Measurements from ENCODE around the gene CAPN5. TPM values are rescaled to one million over a fixed set of nuclear protein-coding genes. Genes with fewer than 3 reads are reported as not detected.
A peak's percentile ranks its signal among the peaks of the same experiment; 100 is the strongest.

CAPN5 gene
- total RNA-seq, 2 experiments from 2014 or later, result 5.1 to 6.9 TPM

DNA sequence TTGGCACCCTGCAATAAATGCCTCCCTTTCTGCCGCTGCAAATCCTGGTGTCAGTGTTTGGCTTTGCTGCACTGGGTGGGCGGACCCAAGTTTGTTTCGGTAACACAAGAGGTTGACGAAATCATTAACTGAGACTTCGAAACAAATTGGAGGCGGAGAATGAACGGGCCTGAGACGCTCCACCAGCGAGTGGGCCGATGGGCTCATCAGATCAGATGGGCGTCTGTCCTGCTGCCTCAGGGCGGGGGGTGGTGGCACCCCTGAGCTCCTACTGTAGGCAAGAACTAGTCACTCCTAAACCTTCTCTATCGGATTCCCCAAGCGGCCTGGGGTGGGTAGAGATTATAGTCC, 918 bp upstream of the CAPN5 start:
- ATAC-seq (ENCODE audit: poor library complexity) (no peak), DNase-seq (peak in 2 of 14 experiments; percentile 25 to 26)
- H3K36me3 ChIP-seq (ENCODE audit: insufficient read depth, low read length), result no peaks in the 10 kb centered on the region
- Mint-ChIP-seq H3K9me3 (no peaks in the 10 kb centered on the region), H3K27ac (peak overlapping the region; percentile 71), H3K36me3 (ENCODE audit: low read depth) (no peaks in the 10 kb centered on the region), H3K27me3 (no peaks in the 10 kb centered on the region), H3K4me1 (ENCODE audit: low read depth) (peaks cover 16% of the 10 kb centered on the region), H3K4me3 (peak overlapping the region; percentile 92)
- no peak overlapping the region for H3K27ac ChIP-seq (ENCODE audit: low read depth in 1 of 2, low read length in 2 of 2)
- intact Hi-C loops (cut with DNase I, micrococcal nuclease), result loop anchor here (1.0 to 10.0 kb wide), 4 partner anchors 19 to 1509 kb away; partner anchors contain the start of genes NARS2 (in 1 of the 2) and PAK1 (in 1 of the 2)
- peaks cover 19% of the 10 kb centered on the region for H3K4me1 ChIP-seq (ENCODE audit: insufficient read depth, low read length)
- TF ChIP-seq, protein P1, sequence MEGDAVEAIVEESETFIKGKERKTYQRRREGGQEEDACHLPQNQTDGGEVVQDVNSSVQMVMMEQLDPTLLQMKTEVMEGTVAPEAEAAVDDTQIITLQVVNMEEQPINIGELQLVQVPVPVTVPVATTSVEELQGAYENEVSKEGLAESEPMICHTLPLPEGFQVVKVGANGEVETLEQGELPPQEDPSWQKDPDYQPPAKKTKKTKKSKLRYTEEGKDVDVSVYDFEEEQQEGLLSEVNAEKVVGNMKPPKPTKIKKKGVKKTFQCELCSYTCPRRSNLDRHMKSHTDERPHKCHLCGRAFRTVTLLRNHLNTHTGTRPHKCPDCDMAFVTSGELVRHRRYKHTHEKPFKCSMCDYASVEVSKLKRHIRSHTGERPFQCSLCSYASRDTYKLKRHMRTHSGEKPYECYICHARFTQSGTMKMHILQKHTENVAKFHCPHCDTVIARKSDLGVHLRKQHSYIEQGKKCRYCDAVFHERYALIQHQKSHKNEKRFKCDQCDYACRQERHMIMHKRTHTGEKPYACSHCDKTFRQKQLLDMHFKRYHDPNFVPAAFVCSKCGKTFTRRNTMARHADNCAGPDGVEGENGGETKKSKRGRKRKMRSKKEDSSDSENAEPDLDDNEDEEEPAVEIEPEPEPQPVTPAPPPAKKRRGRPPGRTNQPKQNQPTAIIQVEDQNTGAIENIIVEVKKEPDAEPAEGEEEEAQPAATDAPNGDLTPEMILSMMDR (IDR thresholded peaks at IDR 0.05), result no peak
- H3K4me3 ChIP-seq (ENCODE audit: low read length), result peak overlapping the region; percentile 69
- H3K9me3 ChIP-seq (ENCODE audit: control insufficient read depth in 1 of 2, insufficient read depth in 1 of 2, low read length in 2 of 2), result peaks cover 0 to 3% of the 10 kb centered on the region in 2 experiments
- ChIA-PET POLR2A (interaction anchor here (1.1 kb wide), 2 partner anchors 17 to 25 kb away, joined by 5 to 6 read pairs; no protein-coding TSS in a partner anchor), CTCF (interaction anchor here (1.3 to 2.5 kb wide), 2 partner anchors 18 to 25 kb away, joined by 8 to 14 read pairs; no protein-coding TSS in a partner anchor)
- no peaks in the 10 kb centered on the region for H3K27me3 ChIP-seq (ENCODE audit: control insufficient read depth in 1 of 2, insufficient read depth in 2 of 2, low read length in 2 of 2)

DNA sequence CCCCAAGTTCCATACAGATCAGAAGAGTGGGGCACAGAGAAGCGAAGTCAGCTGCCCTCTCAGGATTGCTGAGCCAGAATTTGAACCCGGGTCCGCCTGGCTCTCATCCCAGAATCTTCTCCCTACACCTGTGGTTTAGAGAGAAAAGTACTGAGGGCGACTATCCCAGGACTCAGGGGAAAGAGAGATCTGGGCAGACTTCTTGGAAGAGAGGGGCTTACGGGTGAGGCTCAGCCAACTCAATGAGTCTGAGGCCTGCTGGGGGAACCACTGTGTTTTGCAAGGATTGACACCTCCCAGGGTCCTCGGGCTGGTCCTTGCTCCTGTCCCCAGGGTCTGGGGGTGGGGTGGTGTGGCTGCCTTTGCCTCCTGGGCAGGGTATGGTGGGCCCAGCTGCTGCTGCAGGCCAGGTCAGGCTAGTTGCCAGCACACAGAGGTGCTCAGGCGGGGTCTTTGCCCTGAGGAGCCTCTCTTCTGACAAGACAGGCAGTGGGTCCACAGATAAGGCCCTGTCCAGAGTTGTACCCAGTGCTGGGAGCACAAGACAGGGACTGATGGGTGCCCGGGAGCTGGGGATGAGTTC, 1.2 kb downstream of the CAPN5 start:
- no peaks in the 10 kb centered on the region for H3K27me3 Mint-ChIP-seq
- intact Hi-C loops (cut with DNase I, micrococcal nuclease), result loop anchor here in 1 of 2 experiments (10.0 kb wide), 2 partner anchors 407 to 1507 kb away; partner anchors contain the start of genes NARS2 and PAK1
- H3K4me3 ChIP-seq (ENCODE audit: low read length), result no peak overlapping the region

DNA sequence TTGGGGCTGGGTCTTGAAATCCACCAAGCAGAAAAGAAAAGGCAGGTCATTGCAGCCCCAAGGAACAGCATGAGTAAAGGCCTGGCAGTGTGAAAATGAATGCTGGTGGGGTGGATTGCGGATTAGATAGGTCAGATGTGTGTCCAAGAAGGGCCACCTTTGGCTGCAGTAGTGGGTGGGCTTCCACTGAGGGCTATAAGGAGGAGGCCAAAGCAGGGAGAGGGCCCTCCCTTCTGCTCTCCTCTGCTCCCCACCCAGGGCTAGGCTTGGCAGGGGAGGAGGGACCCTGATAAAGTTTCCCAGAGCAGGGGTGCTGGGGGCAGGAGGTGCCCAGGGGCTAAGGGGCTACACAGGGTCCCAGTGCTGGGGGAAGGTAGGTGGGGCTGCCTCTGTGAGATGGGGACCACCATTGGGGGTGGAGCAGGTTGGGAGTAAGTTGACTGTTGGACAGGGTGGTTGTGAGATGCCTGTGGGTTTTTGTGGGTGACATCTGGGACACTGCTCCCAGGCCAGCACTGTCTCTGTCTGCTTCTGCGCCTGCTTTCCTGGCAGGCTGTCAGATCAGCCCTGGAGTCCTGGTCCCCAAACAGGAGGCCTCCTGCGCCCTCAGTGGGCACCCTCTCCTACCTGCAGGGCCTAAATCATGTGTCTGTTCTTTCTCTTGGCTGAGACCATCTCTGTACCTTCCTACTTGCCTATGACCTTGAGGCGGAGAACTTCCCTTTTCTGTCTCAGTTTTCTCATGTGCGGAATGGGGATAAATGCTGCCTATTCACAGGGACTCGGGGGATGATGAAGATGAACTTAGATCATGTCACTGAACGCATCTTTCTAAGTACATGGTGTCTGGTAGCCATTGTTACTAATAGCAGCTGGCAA, 1.9 kb downstream of the CAPN5 start:
- POLR2A ChIA-PET, result no interaction called here

More for the DNA sequence above, 1.2 kb downstream of the CAPN5 start:
- ChIA-PET CTCF (interaction anchor here (1.3 to 1.9 kb wide), 2 partner anchors 16 to 20 kb away, joined by 4 to 5 read pairs; no protein-coding TSS in a partner anchor), POLR2A (no interaction called here)
- TF ChIP-seq, protein P1 (IDR thresholded peaks at IDR 0.05), result no peak
- ATAC-seq (ENCODE audit: poor library complexity) (no peak), DNase-seq (peak in 1 of 14 experiments; percentile 18)
- Mint-ChIP-seq H3K27ac (peak overlapping the region; percentile 47), H3K36me3 (ENCODE audit: low read depth) (no peaks in the 10 kb centered on the region), H3K4me1 (ENCODE audit: low read depth) (peaks cover 26% of the 10 kb centered on the region), H3K9me3 (no peaks in the 10 kb centered on the region), H3K4me3 (peak overlapping the region; percentile 88)
- Histone ChIP-seq H3K27me3 (ENCODE audit: control insufficient read depth in 1 of 2, insufficient read depth in 2 of 2, low read length in 2 of 2) (no peaks in the 10 kb centered on the region), H3K36me3 (ENCODE audit: insufficient read depth, low read length) (no peaks in the 10 kb centered on the region), H3K27ac (ENCODE audit: low read depth in 1 of 2, low read length in 2 of 2) (no peak overlapping the region), H3K9me3 (ENCODE audit: control insufficient read depth in 1 of 2, insufficient read depth in 1 of 2, low read length in 2 of 2) (no peaks in the 10 kb centered on the region), H3K4me1 (ENCODE audit: insufficient read depth, low read length) (peaks cover 33% of the 10 kb centered on the region)

More for the DNA sequence above, 1.9 kb downstream of the CAPN5 start:
- Mint-ChIP-seq H3K27ac (no peak overlapping the region), H3K4me3 (peak overlapping the region; percentile 88), H3K9me3 (no peaks in the 10 kb centered on the region), H3K27me3 (no peaks in the 10 kb centered on the region), H3K4me1 (ENCODE audit: low read depth) (peaks cover 31% of the 10 kb centered on the region), H3K36me3 (ENCODE audit: low read depth) (no peaks in the 10 kb centered on the region)
- Histone ChIP-seq H3K9me3 (ENCODE audit: control insufficient read depth in 1 of 2, insufficient read depth in 1 of 2, low read length in 2 of 2) (no peaks in the 10 kb centered on the region), H3K27me3 (ENCODE audit: control insufficient read depth in 1 of 2, insufficient read depth in 2 of 2, low read length in 2 of 2) (no peaks in the 10 kb centered on the region), H3K36me3 (ENCODE audit: insufficient read depth, low read length) (no peaks in the 10 kb centered on the region), H3K4me3 (ENCODE audit: low read length) (no peak overlapping the region), H3K4me1 (ENCODE audit: insufficient read depth, low read length) (peaks cover 39% of the 10 kb centered on the region), H3K27ac (ENCODE audit: low read depth in 1 of 2, low read length in 2 of 2) (no peak overlapping the region)
- DNase-seq (peak in 1 of 14 experiments; percentile 6), ATAC-seq (ENCODE audit: poor library complexity) (no peak)
- CTCF ChIA-PET, result interaction anchor here (1.9 kb wide), 1 partner anchor 21 kb away, joined by 5 read pairs; no protein-coding TSS in a partner anchor
- TF ChIP-seq, protein P1 (IDR thresholded peaks at IDR 0.05), result no peak
- intact Hi-C loops (cut with DNase I, micrococcal nuclease), result loop anchor here in 1 of 2 experiments (10.0 kb wide), 2 partner anchors 406 to 1506 kb away; partner anchors contain the start of genes NARS2 and PAK1
